Right ventricle myocardium superior (tissue), 1 donor: Measurements from ENCODE around the gene XRCC3. TPM values are rescaled to one million over a fixed set of nuclear protein-coding genes. Genes with fewer than 3 reads are reported as not detected.

Source experiments
- ATAC-seq: fragments of 200-7000 bp; cut with Tn5 transposase; one replicate; pipeline ENCODE4 v1.9.1; 2020; ENCODE audit warnings: mild to moderate bottlenecking; ENCODE audit not compliant: poor library complexity
- DNase-seq: peaks from one replicate; pipeline ENCODE4 v3.0.0-alpha.2; 2020
- intact Hi-C: fragments of 100-400 bp; cut with DNase I; formaldehyde crosslinking; loops from one replicate; pipeline ENCODE4 v1.11.2; 2022
- total RNA-seq: library from RNA; stranded (reverse); fragmentation: NEBNext Ultra II Directional; extraction: Animal tissue kit (Norgen Biotek cat#: 25700); gene quantifications from one replicate; pipeline ENCODE4 v1.2.1, GENCODE V29; 2021
- donor health status: DM: no; HTN: yes; CAD: no; lungs with severe emphysema.

Gene XRCC3
- total RNA-seq, 1 donor from 2014 or later, result 2.6 TPM

DNA sequence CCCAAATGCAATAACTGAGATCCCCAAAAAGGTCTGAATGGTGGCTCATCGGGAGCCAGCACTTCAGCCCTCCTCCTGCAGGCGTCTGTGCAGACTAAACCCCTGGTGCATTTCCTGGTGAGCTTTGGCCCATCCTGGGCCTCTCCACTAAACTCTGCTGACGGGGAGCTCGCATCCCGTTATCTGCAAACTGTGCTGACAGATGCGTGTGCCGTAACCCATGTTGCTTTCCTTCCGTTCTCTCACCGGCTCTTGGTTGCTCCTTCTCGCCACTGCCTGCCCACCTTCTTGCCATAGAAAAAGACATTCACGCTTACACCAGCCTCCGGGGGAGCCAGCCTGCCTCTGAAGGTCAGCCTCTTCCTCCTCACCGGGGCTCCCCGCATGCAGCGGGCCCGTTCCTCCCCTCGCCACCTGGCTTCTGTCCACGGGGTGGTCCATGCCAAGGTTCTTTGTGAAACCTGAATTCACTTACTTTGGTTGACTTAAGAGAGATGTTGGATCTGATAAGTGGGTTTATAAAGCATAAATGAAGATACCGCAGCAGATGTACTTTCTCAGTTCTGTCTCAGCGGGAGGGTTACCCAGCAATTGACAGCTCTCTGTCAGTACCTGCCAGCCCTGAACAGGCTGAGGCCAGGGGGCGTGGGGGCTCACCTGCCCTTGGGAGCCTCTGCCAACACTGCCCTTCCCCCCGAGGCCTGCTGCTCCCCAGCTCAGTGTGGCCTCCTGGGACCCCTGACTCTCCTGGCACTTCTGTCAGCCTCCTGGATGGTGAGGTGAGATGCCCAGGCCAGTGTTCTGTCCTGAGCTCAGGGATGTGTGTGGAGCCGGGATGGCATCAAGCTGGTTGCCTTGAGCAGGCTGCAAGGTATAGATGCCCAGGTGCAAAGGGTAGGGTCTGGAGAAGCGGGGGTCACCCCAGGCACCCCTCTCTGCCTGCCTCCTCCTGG lies 14.5 kb upstream of the XRCC3 start:
- intact Hi-C loops, result no loop called here
- DNase-seq, result peak; percentile 33
- no peak for ATAC-seq

DNA sequence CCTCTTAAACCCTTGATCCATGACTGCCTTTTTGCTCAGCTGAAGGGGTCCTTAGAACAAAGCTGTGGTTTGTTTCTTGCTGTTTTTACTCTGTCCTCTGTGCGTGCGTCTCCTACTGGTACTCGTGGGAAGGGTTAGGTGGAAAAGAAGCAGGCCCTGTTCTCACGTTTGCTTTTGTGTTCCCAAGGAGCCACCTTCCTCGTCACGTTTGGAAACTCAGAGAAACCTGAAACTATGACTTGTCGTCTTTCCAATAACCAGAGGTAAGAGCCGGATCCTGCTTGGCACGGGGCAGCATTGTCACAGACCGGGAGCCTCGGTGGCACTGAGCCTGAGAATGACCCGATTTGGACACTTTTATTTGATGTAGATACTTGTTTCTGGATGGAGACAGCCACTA lies 13.5 kb upstream of the XRCC3 start:
- DNase-seq (peak; percentile 26), ATAC-seq (no peak)
- intact Hi-C loops, result no loop called here

DNA sequence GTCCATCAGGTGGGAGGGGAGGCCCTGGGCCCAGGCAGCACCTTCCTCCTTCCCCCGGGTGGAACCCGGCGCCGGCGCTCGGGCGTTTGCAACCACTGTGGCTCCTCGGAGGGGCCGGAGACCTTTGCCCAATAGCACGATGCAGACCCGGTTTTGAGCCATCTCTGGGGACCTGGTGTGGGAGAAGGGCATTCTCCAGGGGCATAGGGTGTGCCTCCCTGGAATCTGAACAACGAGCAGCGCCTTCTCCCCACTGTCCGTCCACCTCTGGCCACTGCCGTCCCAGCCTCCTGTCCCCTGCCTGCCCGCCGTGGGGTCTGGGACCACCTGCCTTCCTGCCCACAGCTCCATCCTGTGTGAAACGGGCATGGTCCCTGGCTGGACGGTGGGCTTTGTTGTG lies 12.9 kb upstream of the XRCC3 start:
- intact Hi-C loops, result no loop called here
- ATAC-seq, result no peak
- DNase-seq, result no peak

DNA sequence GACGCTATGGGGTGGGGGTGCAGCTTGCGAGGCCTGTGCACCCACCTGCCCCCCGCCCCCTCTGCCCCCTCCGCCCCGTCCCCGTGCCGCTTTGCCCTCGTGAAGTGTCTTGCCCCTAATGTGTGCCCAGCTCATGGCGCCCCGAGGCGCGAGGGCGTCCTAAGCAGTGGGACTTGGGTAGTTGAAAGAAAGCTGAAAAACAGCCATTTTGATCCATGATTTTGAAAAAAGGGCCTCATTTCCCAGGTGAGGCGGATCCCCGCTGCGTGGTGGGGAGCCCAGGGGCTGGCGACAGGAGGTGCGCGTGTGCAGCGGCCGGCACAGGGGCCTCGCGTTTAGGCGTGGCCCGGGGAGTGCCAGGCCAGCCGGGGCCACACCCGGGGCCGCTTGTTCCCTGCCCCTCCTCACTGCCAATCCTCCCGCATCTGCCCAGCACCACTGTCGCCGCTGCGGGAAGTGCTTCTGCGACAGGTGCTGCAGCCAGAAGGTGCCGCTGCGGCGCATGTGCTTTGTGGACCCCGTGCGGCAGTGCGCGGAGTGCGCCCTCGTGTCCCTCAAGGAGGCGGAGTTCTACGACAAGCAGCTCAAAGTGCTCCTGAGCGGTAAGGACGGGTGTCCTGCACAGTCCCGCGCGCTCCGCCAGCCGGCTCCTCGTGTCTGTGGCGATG lies 12.2 kb upstream of the XRCC3 start:
- intact Hi-C loops, result no loop called here
- ATAC-seq (no peak), DNase-seq (peak; percentile 44)

DNA sequence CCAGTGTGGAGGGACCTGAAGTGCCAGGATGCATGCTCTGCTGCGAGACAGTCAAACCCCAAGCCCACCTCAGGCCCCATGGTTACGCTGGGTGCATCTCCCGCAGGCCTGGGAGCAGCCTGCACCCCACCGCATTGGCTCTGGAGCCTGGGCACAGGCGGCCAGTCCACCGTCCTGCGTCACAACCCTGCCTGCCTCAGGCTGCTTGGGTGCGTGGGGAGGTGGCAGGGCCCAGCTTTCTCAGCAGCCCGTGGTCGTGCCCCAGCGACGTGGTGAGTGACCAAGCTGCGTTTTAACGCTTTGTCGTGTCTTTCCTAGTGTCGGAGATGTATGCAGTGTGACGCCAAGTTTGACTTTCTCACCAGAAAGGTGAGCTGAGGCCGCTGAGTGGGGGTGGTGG lies 11.2 kb upstream of the XRCC3 start:
- intact Hi-C loops, result no loop called here
- DNase-seq (no peak), ATAC-seq (no peak)

DNA sequence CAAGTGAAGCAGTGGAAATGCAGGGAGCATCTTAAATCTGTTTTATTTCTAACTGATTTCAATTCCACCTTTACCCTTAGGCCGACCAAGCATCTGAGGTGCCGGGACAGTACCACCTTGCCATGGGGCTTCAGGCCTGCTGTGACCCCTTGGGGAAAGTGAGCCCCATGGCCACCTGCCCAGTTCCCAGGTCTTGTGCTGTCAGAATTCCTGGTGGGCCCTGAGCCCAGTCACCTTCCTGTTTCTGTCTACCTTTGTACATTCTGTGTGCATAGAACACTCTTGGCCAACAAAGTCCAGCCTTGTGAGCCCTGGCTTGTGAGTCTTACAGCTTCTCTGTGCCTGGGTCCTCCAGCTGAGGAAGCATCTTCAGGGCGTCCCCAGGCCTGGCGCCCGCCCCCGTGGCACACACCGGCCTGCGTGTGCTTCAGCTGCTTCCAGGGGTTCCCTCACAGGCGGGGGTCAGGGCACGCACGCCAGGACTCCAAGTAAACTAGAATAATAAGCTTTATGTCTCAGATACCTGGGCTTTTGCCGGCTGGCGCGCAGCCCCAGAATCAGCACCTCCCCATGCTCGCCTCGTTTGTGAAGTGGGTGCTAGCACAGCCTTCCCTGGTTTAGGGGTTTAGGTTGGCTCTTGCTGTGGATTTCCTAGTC lies 10.6 kb upstream of the XRCC3 start:
- intact Hi-C loops, result no loop called here
- DNase-seq (no peak), ATAC-seq (no peak)

DNA sequence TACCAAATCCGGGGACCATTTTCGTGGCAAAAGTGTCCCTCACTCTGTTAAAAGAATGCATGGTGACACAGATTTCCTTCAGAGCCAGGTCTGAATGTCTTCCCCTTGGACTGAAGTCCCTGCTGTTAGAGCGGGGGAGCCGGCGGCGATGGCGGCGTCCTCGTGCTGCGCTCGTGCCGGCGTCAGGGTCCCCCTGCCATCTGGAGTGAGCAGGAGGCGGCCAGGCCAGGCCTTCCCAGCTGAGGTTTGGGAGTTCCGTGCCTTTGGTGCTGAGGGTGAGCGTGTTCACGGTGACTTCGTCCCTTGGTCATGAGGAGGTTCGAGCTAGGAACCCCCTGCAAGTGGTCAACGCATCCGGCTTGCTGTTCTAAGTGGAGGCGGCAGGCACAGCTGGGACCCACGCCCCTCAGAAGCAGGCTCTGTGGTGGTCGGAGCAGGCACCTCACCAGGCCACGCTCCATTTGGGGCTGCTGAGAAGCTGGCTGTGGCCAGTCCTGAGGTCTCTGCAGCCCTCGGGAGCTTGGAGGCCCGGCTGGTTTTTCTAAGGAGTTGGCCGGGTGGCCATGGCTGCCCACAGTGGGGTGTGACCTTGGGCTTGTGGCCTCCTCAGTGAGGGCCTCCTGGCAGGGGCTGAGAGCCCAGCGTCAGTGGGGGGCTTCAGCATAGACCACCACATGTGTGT lies 9.9 kb upstream of the XRCC3 start:
- ATAC-seq (no peak), DNase-seq (no peak)
- intact Hi-C loops, result no loop called here

DNA sequence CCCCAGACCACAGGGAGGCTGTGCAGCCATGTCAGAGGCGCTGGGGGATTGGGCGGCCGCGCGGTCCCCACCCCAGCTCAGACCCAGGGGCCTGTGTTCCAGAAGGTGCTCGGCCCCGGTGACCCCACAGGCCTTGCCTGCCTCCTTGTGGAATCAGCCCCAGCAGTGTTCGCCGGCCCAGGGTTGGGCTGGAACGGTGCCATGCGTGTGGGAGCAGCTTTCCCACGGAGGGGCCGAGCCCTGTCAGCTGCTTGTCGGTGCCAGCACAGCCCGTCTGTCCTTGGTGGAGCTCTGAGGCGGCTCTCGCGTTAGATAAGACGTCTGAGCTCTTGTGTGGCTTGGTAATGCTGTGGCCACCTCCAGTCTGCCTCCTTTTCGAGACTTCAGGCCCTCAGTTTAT lies 8.9 kb upstream of the XRCC3 start:
- DNase-seq (peak; percentile 83), ATAC-seq (peak; percentile 75)
- intact Hi-C loops, result no loop called here

DNA sequence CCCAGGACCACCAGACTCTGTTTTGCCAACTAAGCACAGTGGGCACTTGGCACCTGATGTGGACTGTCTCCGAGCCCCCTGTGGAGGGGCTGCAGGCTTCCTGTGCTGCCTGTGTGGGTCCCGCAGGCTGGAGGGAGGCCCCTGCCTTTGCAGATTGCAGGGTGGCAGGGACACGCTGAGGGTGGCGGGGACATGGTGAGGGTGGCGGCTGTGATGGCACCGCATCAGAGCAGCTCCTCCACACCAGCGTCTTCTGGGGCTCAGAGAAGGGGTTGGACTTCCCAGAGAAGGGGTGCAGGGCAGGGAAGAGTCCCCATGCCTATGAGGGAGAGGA lies 8.5 kb upstream of the XRCC3 start:
- no peak for DNase-seq
- intact Hi-C loops, result no loop called here
- ATAC-seq, result peak; percentile 11

DNA sequence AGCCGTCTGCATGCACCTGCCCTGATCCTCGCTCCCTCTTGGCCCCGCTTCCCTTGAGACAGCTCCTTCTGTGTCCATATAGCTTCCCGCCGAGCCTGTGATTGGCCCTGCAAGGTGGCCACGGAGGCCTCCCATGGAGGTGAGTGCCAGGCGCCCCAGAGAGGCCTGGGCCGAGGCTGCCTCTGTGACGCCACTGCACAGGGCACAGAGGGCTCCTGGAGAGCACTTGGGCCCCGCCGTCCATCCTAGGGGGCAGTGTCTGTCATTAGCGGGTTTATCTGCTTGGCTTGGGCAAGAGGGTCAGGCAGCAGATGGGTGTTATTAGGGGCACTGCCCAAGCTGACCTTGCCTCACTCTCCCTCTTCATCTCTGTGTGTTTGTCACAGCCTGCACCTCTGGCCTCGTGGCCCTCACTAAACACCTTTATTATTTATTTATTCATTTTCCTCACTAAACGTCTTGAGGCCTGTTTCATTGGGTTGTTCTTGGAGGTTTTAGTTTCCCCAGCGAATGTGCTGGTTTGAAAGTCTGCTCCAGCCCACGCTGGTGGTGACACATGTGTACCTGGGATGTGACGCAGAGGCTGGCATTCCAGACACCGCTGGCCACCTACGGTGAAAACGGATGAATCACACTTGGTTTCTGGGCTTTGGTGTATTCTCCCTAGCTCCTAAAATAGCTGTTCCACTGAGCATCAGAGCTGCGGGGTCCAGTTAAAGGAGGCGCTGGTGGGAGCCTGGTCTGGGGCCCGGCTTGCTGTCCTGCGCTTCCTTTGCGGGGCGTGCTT lies 6.3 kb upstream of the XRCC3 start:
- no peak for DNase-seq
- ATAC-seq, result no peak
- intact Hi-C loops, result no loop called here

DNA sequence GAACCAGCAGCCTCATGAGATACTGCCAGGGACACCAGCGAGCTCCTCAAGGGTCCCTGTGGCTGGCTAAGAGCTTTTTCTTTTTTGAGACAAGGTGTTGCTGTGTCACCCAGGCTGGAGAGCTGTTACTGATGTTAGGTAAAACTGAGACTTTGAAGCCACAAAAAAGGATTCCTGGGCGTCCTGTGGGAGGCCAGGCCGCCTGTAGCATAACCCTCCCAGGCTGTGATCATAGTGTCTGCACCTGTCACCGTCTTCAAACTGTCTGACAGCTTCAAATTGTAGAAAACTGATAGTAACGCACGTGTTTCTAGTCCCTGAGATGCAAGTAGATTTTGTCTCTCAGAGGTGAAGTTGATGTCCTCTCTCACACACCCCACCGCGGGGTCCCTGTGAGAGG lies 4.5 kb upstream of the XRCC3 start:
- ATAC-seq (no peak), DNase-seq (no peak)
- intact Hi-C loops, result no loop called here

DNA sequence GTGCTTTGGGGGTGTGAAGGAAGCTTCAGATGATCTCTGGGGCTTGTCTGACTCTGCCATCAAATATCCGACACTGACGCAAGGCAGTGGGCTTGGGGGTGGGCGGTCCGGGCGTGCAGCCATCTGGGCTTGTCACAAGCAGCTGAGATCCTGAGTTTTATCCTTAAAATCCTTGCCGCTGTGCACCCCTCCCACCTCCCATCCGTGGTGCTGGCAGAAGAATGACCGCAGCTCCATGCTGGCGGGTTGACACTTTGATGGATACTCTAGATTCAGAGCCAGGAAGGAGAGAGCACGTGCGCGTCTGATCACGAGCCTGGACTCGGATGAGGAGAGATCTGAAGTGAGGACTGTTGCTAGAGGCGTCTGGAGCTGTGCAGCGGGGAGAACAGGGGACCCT lies 3.3 kb upstream of the XRCC3 start:
- no peak for ATAC-seq
- intact Hi-C loops, result no loop called here
- no peak for DNase-seq

DNA sequence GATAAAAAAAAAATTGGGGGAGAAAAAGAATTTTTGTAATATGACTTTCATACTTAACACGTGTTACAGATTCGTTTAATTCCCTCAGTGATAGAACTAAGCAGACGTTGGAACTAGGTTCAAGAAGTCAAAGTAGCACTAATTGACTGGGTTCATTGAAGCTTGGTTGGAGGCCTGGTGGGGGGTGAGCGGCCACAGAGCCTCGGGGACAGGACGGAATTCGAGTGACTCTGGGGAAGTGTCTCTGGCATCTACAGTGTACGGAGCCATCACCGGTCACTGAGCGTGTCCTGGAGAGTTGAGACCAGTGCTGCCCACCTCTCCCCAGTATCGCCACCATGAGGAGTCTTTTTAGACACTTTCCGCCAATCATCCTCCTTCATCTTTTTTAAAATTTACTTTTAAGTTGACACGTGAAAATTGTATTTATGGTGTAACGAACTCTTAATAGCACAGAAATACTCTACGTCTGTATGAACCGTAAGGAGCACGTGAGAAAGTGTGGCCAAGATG lies 1.7 kb upstream of the XRCC3 start:
- ATAC-seq (no peak), DNase-seq (no peak)
- intact Hi-C loops, result no loop called here

DNA sequence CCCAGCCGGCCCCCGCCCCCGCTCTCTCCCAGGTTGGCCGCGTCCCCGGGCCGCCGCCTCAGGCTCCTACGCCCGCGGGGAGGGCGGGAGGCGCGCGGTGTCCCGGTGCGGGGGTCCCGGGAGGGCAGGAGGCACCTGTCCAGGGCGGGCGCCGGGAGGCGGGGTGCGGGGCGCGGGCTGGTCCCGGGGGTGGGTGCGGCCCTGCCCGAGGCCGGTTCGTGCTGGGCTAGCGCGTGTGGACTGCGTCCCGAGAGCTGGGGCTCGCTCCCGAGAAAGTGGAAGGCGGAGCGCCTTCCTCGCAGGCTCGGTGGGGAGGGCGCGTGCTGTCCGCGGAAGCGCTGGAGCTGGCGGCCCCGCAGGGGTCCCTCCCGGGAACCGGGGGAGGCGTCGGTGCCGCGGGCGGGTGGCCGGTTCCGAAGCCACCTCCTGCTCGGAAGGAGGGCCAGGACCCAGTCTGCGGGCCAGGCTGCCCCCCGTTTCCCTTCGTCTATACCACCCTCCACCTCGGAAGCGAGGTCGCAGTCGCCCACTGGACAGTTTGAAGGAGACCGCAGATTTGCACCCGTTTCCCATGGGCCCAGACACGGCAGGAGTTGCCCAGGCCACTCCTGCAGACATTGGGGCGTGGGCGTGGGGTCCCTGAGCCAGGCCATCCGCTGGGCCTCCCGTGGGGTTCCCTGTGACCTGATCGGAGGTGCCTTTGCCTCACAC lies 995 bp upstream of the XRCC3 start:
- DNase-seq, result no peak
- intact Hi-C loops, result no loop called here

DNA sequence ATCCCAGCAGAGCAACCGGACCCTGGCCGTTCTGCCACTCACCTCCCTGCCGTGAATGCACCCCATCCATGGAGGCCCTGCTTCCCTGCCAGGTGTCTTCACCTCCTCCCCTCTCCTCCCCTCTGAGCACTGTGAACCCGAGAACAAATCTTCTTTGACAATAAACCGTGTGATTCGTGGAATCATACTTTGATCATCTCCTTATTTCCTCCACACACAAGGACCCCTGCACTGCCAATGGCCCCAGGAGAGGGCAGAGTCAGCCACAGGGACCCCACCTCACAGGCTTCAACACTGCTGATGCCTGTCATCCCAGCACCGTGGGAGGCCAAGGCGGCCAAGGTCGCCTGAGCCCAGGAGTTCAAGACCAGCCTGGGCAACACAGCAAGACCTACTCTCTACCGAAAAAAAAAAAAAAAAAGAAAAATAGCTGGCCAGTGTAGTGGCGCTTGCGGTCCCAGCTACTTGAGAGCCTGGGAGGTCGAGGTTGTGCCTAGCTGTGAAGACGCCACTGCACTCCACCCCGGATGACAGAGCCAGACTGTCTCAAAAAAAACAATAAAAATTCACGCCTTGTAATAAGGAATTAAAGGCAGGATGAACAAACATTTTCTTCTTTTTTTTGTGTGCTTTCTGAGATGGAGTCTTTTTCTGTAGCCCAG lies 1.1 kb downstream of the XRCC3 start:
- ATAC-seq (no peak), DNase-seq (no peak)
- intact Hi-C loops, result no loop called here

More for the DNA sequence above, 995 bp upstream of the XRCC3 start:
- no peak for ATAC-seq

DNA sequence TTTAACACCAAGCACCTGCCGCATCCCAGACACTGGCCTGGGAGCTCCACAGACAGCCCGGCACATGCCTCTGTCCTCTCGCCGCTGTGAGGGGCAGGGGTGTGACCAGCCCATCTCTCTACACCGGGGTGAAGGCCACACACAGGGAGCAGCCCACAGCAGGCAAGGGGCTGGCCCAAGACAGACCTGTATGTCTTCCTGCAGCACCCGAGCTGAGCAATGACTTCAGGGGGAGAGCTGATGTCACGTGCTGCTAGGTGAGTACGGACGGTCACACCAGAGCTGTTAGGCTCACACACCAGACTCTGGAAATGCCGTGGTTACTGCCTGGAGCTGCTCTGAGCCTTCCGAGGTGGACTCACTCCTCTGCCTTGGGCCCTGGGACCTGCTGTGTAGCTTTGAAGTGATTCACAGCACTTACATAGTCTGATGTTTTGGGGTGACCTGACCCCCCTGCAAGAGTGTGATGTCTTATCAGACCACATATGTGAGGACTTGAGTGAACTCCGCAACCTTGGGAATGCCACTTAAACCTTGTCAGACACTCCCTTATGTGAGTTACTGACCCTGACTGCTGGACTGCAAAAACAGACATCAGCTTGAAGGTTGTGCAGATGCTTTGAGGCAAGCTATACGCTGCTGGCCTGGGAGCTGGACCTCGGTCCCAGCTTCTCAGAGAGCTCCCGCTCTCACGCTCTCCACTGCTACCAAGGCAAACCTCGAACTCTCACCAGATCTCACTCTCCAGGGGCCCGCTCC lies 1.8 kb downstream of the XRCC3 start:
- intact Hi-C loops, result no loop called here
- DNase-seq, result no peak
- ATAC-seq, result no peak
